B cell (primary cell): ENCODE data around the gene SLC2A6. TPM values are rescaled to one million over a fixed set of nuclear protein-coding genes. Genes with fewer than 3 reads are reported as not detected.

ENCODE experiments used
- ATAC-seq: fragments of 200-7000 bp; cut with Tn5 transposase; one replicate; pipeline ENCODE4 v1.10.0; 2021; ENCODE audit warnings: low read depth, mild to moderate bottlenecking, moderate number of reproducible peaks, moderate library complexity
- CTCF ChIA-PET: fragments of 350-600 bp; sonication (Branson Sonifier 250); formaldehyde crosslinking; loops from one replicate; lab custom pipeline; 2021; ENCODE audit warnings: antibody characterized with exemption, inconsistent platforms; lab: Charles Lee
- POLR2A ChIA-PET: fragments of 350-600 bp; sonication (Branson Sonifier 250); formaldehyde crosslinking; loops from one replicate; lab custom pipeline; 2021; ENCODE audit warnings: antibody characterized with exemption; lab: Charles Lee
- DNase-seq: peaks from one replicate; pipeline ENCODE4 v3.0.0; 2013
- H2AFZ ChIP-seq: 2 replicates; pipeline ENCODE4 v1.6.1; 2012; ENCODE audit warnings: mild to moderate bottlenecking, low read depth, low read length; ENCODE audit not compliant: insufficient read depth, poor library complexity, severe bottlenecking
- H3K27ac ChIP-seq, 2 donors: 1 replicate in 1 of 2; 2 replicates in 1 of 2; pipeline ENCODE4 v1.5.1; 2012 to 2013; ENCODE audit warnings: low read length in 2 of 2, mild to moderate bottlenecking in 2 of 2, moderate library complexity in 1 of 2
- H3K27me3 ChIP-seq, 4 experiments: fragments of 200-600 bp in 1 of 4; sonication (generic) in 1 of 4; replicated peaks in 1 of 4; 1 replicate in 2 of 4; 2 replicates in 2 of 4; pipeline versions ENCODE4 v1.6.1 to v1.7.0; 2013 to 2016; ENCODE audit warnings: low read length in 3 of 4, mild to moderate bottlenecking in 2 of 4, mixed read lengths in 1 of 4, moderate library complexity in 1 of 4; ENCODE audit not compliant: insufficient read depth in 4 of 4, control insufficient read depth in 3 of 4; ENCODE audit errors: control extremely low read depth in 1 of 4
- H3K36me3 ChIP-seq, 2 experiments: replicated peaks in 1 of 2; 1 replicate in 1 of 2; 2 replicates in 1 of 2; pipeline versions ENCODE4 v1.6.1 to v1.7.1; 2013; ENCODE audit warnings: low read length in 1 of 2; ENCODE audit not compliant: insufficient read depth in 2 of 2, control insufficient read depth in 1 of 2; ENCODE audit errors: control extremely low read depth in 1 of 2, extremely low read depth in 1 of 2
- H3K4me1 ChIP-seq, 2 donors: fragments of 200-600 bp in 1 of 2; sonication (generic) in 1 of 2; 1 replicate in 1 of 2; 2 replicates in 1 of 2; pipeline versions ENCODE4 v1.5.1 to v1.6.1; 2013 to 2017; ENCODE audit warnings: low read length in 2 of 2; ENCODE audit not compliant: control insufficient read depth in 2 of 2, insufficient read depth in 2 of 2
- H3K4me2 ChIP-seq: replicated peaks from 2 replicates; pipeline ENCODE3; 2012; ENCODE audit warnings: mild to moderate bottlenecking, low read depth, low read length; ENCODE audit not compliant: poor library complexity, severe bottlenecking
- H3K4me3 ChIP-seq, 5 experiments: fragments of 200-600 bp in 1 of 5; sonication (generic) in 1 of 5; 1 replicate in 3 of 5; 2 replicates in 2 of 5; pipeline versions ENCODE4 v1.5.1 to v1.7.0; 2011 to 2016; ENCODE audit warnings: low read length in 4 of 5, mild to moderate bottlenecking in 4 of 5, low read depth in 2 of 5, control low read depth in 1 of 5, moderate library complexity in 1 of 5; ENCODE audit not compliant: insufficient read depth in 1 of 5; ENCODE audit errors: control extremely low read depth in 1 of 5, extremely low read depth in 1 of 5
- H3K79me2 ChIP-seq: fragments of 200-600 bp; sonication (generic); one replicate; pipeline ENCODE4 v1.6.0; 2016; ENCODE audit warnings: low read length; ENCODE audit not compliant: control insufficient read depth, insufficient read depth
- H3K9ac ChIP-seq: fragments of 200-600 bp; sonication (generic); 2 replicates; pipeline ENCODE4 v1.6.1; 2017; ENCODE audit warnings: mild to moderate bottlenecking, low read length, moderate library complexity
- H3K9me3 ChIP-seq, 3 donors: one replicate each; pipeline versions ENCODE4 v1.6.1 to v1.7.1; 2013; ENCODE audit warnings: low read length in 2 of 3; ENCODE audit not compliant: control insufficient read depth in 2 of 3, insufficient read depth in 1 of 3; ENCODE audit errors: control extremely low read depth in 1 of 3
- H4K20me1 ChIP-seq: 2 replicates; pipeline ENCODE4 v1.6.0; 2012; ENCODE audit warnings: mild to moderate bottlenecking, low read length; ENCODE audit not compliant: insufficient read depth, control insufficient read depth, poor library complexity, severe bottlenecking
- H3K27ac Mint-ChIP-seq: one replicate; pipeline ENCODE4 v1.8.0; 2021; ENCODE audit warnings: mixed read lengths
- H3K27me3 Mint-ChIP-seq: one replicate; pipeline ENCODE4 v1.8.0; 2021; ENCODE audit warnings: mixed read lengths
- H3K4me1 Mint-ChIP-seq: one replicate; pipeline ENCODE4 v1.8.0; 2021; ENCODE audit warnings: mixed read lengths
- H3K4me3 Mint-ChIP-seq: one replicate; pipeline ENCODE4 v1.8.0; 2021; ENCODE audit warnings: mixed read lengths
- H3K9me3 Mint-ChIP-seq: one replicate; pipeline ENCODE4 v1.8.0; 2022; ENCODE audit warnings: mixed read lengths; ENCODE audit not compliant: insufficient read depth
- CTCF ChIP-seq: fragments of 200-600 bp; IDR thresholded peaks from one replicate; pipeline ENCODE4 v1.8.0; 2022; ENCODE audit warnings: antibody characterized with exemption, mild to moderate bottlenecking
- EZH2 ChIP-seq: IDR thresholded peaks from 2 replicates; pipeline ENCODE4 v1.6.1; 2012; ENCODE audit warnings: borderline replicate concordance, low read depth, mild to moderate bottlenecking, moderate library complexity, low read length; ENCODE audit not compliant: insufficient read depth, poor library complexity, severe bottlenecking
- WGBS: methylation state at CpG from one replicate; pipeline ENCODE4 v1.1.5; 2013; ENCODE audit warnings: missing lambda C conversion rate; ENCODE audit not compliant: insufficient coverage; 5-methylcytosine and 5-hydroxymethylcytosine counted together
- intact Hi-C: fragments of 100-400 bp; cut with micrococcal nuclease; formaldehyde crosslinking; loops from one replicate; pipeline ENCODE4 v1.10.0; 2022
- polyA plus RNA-seq: library from polyadenylated mRNA; depleted of rRNA; stranded (reverse); fragments of >200 nt; gene quantifications from 2 replicates; pipeline ENCODE4 v1.2.3, GENCODE V29; 2012
- total RNA-seq, 2 donors: library from RNA; stranded (reverse); fragments of 120-200 nt in 1 of 2; gene quantifications; 1 replicate in 1 of 2; 2 replicates in 1 of 2; pipeline versions ENCODE4 v1.2.3 to v1.2.4, GENCODE V29; 2013 to 2022

The SLC2A6 gene
- total and polyA plus RNA-seq, 2 donors (not counting 1 experiment from before 2014, with no cell fraction given) = 51.8 to 108 TPM

- H4K20me1 ChIP-seq = no peaks in the 10 kb centered on the region
- Mint-ChIP-seq H3K27ac (no peak overlapping the region), H3K9me3 (no peaks in the 10 kb centered on the region), H3K4me3 (no peak overlapping the region), H3K4me1 (no peaks in the 10 kb centered on the region), H3K27me3 (peaks cover 12% of the 10 kb centered on the region)
- ChIA-PET CTCF (interaction anchor here (11.0 kb wide), 1 partner anchor 307 kb away, joined by 144 read pairs; no protein-coding TSS in a partner anchor), POLR2A (no interaction called here)
- H3K4me2 ChIP-seq = no peak overlapping the region
- intact Hi-C loops = no loop called here
- no peak overlapping the region for H3K27ac ChIP-seq
- TF ChIP-seq CTCF = no peak
- no peak for TF ChIP-seq EZH2
- H2AFZ ChIP-seq = no peak overlapping the region
- no peaks in the 10 kb centered on the region for H3K4me1 ChIP-seq
- ATAC-seq (no peak), DNase-seq (no peak)
- no peak overlapping the region for H3K4me3 ChIP-seq
- H3K36me3 ChIP-seq = no peaks in the 10 kb centered on the region
- no peaks in the 10 kb centered on the region for H3K79me2 ChIP-seq
- H3K9ac ChIP-seq = no peak overlapping the region
- H3K9me3 ChIP-seq = peaks cover 0 to 4% (median 0%) of the 10 kb centered on the region in 3 donors
- WGBS = 84% methylated on average over 5 of the region's 8 CpGs
- H3K27me3 ChIP-seq = peaks cover 0 to 10% (median 0%) of the 10 kb centered on the region in 4 experiments
These were observed 12.7 kb upstream of the SLC2A6 start for GRCh38 chr9:133491656-133491925.

- peaks cover 0 to 6% (median 0%) of the 10 kb centered on the region in 4 experiments for H3K27me3 ChIP-seq
- H3K9ac ChIP-seq = no peak overlapping the region
- peaks cover 15% of the 10 kb centered on the region for H3K27me3 Mint-ChIP-seq
These were observed 12.2 kb upstream of the SLC2A6 start for GRCh38 chr9:133490865-133491655.

More at GRCh38 chr9:133490865-133491655, 12.2 kb upstream of the SLC2A6 start:
- Mint-ChIP-seq H3K9me3 (no peaks in the 10 kb centered on the region), H3K4me1 (peaks cover 2% of the 10 kb centered on the region), H3K27ac (no peak overlapping the region), H3K4me3 (no peak overlapping the region)
- POLR2A ChIA-PET = no interaction called here
- TF ChIP-seq CTCF (no peak), EZH2 (no peak)
- DNase-seq = no peak
- WGBS = 81% methylated on average over 6 of the region's 12 CpGs
- intact Hi-C loops = no loop called here
- CTCF ChIA-PET = interaction anchor here (1.0 to 11.0 kb wide), 2 partner anchors 87 to 307 kb away, joined by 4 to 144 read pairs; no protein-coding TSS in a partner anchor
- Histone ChIP-seq H3K4me1 (peaks cover 2 to 3% of the 10 kb centered on the region in 2 donors), H3K4me3 (no peak overlapping the region), H3K9me3 (no peaks in the 10 kb centered on the region), H2AFZ (no peak overlapping the region), H4K20me1 (no peaks in the 10 kb centered on the region), H3K4me2 (no peak overlapping the region), H3K27ac (no peak overlapping the region), H3K79me2 (no peaks in the 10 kb centered on the region), H3K36me3 (no peaks in the 10 kb centered on the region)
- no peak for ATAC-seq
